Activated CD4-positive, alpha-beta T cell treated with anti-CD3 and anti-CD28 coated beads, Interleukin-2, amount 50 U/mL, for 24 hours (primary cell): Measurements from ENCODE around the gene FBXL4.
"Not testable (repeated sequence)": the region's sequence is repeated elsewhere in the genome, so short reads cannot be mapped to it uniquely, and the experiment has no call there.

Experiments used
- DNase-seq, 2 donors: peaks; one replicate each; pipeline ENCODE4 v3.0.0-alpha.2; 2020; ENCODE audit warnings: low read depth in 1 of 2, low spot score in 1 of 2

Gene FBXL4

GRCh38 chr6:98946266-98946878 is 1.4 kb downstream of the FBXL4 start:
- no peak for DNase-seq

- DNase-seq, result no peak
Observed at GRCh38 chr6:98945311-98946115, 2.2 kb downstream of the FBXL4 start.

- DNase-seq, result no peak
Observed at GRCh38 chr6:98944598-98945081, 3.1 kb downstream of the FBXL4 start.

- no peak for DNase-seq
Observed at GRCh38 chr6:98944168-98944567, 3.6 kb downstream of the FBXL4 start.

DNA sequence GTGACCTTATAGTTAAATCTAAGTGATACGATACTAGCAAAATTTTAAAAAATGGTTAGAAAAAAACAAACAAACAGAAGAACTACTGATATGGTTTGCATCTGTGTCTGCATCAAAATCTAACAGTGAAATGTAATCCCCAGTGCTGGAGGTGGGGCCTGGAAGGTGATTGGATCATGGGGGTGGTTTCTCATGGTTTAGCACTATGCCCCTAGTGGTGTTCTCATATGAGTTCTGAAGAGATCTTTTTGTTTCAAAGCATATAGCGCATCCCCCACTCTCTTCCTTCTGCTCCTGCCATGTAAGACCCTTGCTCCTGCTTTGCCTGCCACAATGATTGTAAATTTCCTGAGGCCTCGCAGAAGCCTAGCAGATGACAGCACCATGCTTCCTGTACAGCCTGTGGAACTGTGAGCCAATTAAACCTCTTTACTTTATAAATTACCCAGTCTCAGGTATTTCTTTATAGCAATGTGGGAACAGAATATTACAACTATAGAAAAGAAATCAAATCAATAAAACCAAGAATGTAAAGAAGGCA is 5.4 kb downstream of the FBXL4 start:
- DNase-seq, result no peak

- no peak for DNase-seq
Observed at GRCh38 chr6:98941319-98941718, 6.4 kb downstream of the FBXL4 start.

GRCh38 chr6:98937351-98937750 is 10.4 kb downstream of the FBXL4 start:
- no peak for DNase-seq

GRCh38 chr6:98932381-98932780 is 15.4 kb downstream of the FBXL4 start:
- no peak for DNase-seq

GRCh38 chr6:98931696-98932095 is 16.1 kb downstream of the FBXL4 start:
- DNase-seq, result no peak

- DNase-seq, result no peak
Observed at GRCh38 chr6:98929498-98930060, 18.2 kb downstream of the FBXL4 start.

GRCh38 chr6:98928688-98929087 is 19.1 kb downstream of the FBXL4 start:
- DNase-seq, result no peak

- no peak for DNase-seq
Observed at GRCh38 chr6:98927534-98927933, 20.2 kb downstream of the FBXL4 start.

DNA sequence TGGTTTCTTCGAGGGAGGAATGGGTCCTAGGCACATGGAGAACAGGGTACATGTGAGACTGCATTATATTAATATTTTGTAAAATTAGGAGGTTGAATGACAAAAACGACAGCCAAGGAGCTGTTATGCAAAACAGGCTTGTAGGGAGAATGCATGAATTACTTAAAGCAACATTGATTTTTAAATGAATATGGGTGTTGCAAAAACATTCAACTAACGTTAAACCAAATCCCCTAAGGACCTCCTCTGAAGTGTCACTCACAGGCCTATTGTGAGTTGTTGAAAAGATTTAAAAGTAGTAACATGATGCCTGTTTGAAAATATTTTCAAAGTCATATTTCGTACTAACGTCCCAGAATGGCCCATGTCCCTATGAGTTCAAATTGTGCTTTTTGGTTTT is 21.9 kb downstream of the FBXL4 start:
- DNase-seq, result no peak

DNA sequence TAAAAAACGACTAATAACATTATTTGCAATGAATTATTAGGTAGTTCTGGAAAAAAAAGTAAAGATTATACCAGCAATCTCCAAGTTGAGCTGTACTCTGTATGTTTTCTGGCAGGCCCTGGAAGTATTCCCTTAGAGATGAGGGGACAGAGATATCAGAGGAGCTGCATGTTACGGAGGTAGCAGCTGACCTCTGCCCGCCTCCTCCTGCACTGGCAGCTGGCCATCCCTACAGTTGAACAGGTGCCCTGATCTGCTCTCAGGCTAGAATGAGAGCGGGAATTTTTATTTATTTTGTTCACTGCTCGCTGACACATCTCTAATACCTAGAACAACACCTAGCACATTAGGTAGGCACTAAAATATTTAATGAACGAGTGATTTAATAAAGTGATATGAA is 23.1 kb downstream of the FBXL4 start:
- DNase-seq, result no peak

- no peak for DNase-seq
Observed at GRCh38 chr6:98920904-98921431, 26.8 kb downstream of the FBXL4 start.

DNA sequence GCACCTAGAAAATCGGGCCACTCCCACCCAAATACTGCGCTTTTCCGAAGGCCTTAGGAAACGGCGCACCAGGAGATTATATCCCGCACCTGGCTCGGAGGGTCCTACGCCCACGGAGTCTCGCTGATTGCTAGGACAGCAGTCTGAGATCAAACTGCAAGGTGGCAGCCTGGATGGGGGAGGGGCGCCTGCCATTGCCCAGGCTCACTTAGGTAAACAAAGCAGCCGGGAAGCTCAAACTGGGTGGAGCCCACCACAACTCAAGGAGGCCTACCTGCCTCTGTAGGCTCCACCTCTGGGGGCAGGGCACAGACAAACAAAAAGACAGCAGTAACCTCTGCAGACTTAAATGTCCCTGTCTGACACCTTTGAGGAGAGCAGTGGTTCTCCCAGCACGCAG is 36.8 kb downstream of the FBXL4 start:
- not testable (repeated sequence) for DNase-seq

DNA sequence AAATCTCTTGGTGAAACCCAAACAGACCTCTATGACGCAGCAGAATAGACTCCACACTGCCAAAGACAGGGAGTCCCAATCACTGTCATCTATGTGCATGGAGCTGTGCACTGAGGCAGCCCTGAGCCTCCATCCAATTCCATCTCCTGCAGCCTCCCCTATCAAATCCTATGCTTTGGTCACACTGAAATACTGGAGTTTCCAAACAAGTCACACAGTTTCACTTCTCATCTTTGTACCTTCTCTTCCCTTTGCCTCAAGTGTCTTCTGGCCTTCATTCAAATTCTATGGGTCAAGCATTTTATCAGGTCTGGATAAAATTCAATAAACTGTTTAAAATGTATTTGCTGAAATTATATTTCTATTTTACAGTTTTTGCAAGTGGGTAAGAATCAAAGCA is 38.5 kb downstream of the FBXL4 start:
- no peak for DNase-seq

DNA sequence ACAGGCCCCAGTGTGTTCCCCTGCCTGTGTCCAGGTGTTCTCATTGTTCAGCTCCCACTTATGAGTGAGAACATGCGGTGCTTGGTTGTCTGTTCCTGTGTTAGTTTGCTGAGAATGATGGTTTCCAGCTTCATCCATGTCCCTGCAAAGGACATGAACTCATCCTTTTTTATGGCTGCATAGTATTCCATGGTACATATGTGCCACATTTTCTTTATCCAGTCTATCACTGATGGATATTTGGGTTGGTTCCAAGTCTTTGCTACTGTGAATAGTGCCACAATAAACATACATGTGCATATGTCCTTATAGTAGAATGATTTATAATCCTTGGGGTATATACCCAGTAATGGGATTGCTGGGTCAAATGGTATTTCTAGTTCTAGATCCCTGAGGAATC is 41.4 kb downstream of the FBXL4 start:
- DNase-seq, result not testable (repeated sequence)

DNA sequence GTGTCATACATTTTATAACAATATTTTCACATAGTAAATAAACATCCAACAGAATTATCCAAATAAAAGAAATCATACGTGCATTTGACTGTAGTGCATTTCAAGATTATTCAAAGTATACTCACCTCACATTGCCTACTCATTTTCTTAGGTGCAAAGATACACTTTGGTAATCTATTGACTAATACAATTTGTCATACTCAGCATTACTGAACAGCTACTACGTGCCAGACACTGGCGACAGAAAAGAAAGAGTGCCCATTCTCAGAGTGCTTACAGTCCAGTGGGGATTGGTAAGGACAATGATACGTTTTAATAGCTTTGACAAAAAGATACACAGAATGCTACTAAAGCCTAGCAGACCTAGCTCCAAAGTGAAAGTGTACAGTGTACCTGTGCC is 42.0 kb downstream of the FBXL4 start:
- DNase-seq, result no peak

- no peak for DNase-seq
Observed at GRCh38 chr6:98904096-98904495, 43.6 kb downstream of the FBXL4 start.

DNA sequence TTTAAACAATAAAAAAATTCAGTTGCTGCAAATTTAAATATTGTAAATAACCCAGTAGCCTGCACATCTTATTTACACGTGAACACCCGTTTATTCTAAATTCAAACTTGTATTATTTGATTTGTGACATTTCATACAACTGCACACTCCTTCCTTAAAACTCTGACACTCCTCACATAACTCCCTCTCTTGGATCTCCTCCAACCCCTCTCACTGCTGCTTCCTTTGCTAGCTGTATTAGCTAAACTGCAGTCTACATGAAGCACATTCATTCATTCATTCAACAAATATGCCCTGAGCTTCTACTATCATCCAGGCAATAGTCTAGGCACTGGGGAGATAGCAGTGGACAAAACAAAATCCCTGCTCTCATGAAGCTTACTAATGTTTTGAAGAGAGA is 47.0 kb downstream of the FBXL4 start:
- no peak for DNase-seq

DNA sequence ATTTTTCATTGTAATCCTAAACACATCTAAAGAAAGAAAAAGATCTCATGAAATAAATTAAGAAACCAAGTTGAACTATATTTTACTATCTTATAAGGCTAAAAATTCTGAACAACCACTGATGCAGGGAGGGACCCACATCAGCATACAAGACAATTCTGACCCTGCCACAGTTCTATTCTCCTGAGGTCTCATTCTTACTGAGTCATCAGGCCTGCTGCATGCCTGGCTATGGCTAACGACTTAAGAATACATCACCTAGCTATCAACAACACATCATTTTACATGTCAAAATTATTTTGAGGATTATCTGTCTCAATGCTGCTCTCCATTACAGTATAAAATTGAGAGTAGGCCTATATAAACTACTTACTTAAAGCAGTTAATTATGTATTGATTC is 52.9 kb downstream of the FBXL4 start:
- DNase-seq, result no peak
